SJCRH30 (cell line): Measurements from ENCODE around the gene FLRT1. TPM values are rescaled to one million over a fixed set of nuclear protein-coding genes. Genes with fewer than 3 reads are reported as not detected.
A peak's percentile ranks its signal among the peaks of the same experiment; 100 is the strongest.

ENCODE experiments used
- DNase-seq, 2 experiments: peaks; one replicate each; pipeline ENCODE4 v3.0.0-alpha.2; 2015 to 2020
- H3K27ac ChIP-seq: fragments of 250-450 bp; sonication (Bioruptor Pico); 2 replicates; pipeline ENCODE4 v1.5.1; 2020; ENCODE audit warnings: mild to moderate bottlenecking, moderate library complexity
- H3K27me3 ChIP-seq: fragments of 250-450 bp; sonication (Bioruptor Pico); 2 replicates; pipeline ENCODE4 v1.5.1; 2020; ENCODE audit warnings: mild to moderate bottlenecking, moderate library complexity
- H3K36me3 ChIP-seq: fragments of 250-450 bp; sonication (Bioruptor Pico); 2 replicates; pipeline ENCODE4 v1.5.1; 2020; ENCODE audit warnings: mild to moderate bottlenecking, moderate library complexity
- H3K4me1 ChIP-seq: fragments of 250-450 bp; sonication (Bioruptor Pico); 2 replicates; pipeline ENCODE4 v1.5.1; 2020; ENCODE audit warnings: mild to moderate bottlenecking, moderate library complexity
- H3K4me3 ChIP-seq: fragments of 250-450 bp; sonication (Bioruptor Pico); 2 replicates; pipeline ENCODE4 v1.5.1; 2020; ENCODE audit warnings: mild to moderate bottlenecking, moderate library complexity
- H3K9me3 ChIP-seq: fragments of 250-450 bp; sonication (Bioruptor Pico); replicated peaks from 2 replicates; pipeline ENCODE4 v1.5.1; 2020; ENCODE audit warnings: mild to moderate bottlenecking, moderate library complexity
- total RNA-seq: library from RNA; depleted of rRNA; stranded (reverse); fragments of >200 nt; shearing (Covaris generic); gene quantifications from 2 replicates; pipeline ENCODE4 v1.2.3, GENCODE V29; 2014

The FLRT1 gene
- total RNA-seq, 1 experiment from 2014 or later: 1.4 TPM

GRCh38 chr11:64027651-64028397, 7.9 kb upstream of the FLRT1 start:
- H3K4me1 ChIP-seq: peaks cover 36% of the 10 kb centered on the region
- no peaks in the 10 kb centered on the region for H3K9me3 ChIP-seq
- H3K27ac ChIP-seq: no peak overlapping the region
- H3K4me3 ChIP-seq: 0 out of 2 replicates have a peak overlapping the region, but pooled peaks have one; percentile 7
- no peaks in the 10 kb centered on the region for H3K36me3 ChIP-seq
- DNase-seq: no peak
- H3K27me3 ChIP-seq: no peaks in the 10 kb centered on the region

GRCh38 chr11:64028398-64029115, 7.2 kb upstream of the FLRT1 start:
- Histone ChIP-seq H3K4me3 (0 out of 2 replicates have a peak overlapping the region, but pooled peaks have one; percentile 7), H3K27ac (no peak overlapping the region), H3K4me1 (peaks cover 39% of the 10 kb centered on the region), H3K36me3 (no peaks in the 10 kb centered on the region), H3K9me3 (no peaks in the 10 kb centered on the region), H3K27me3 (no peaks in the 10 kb centered on the region)
- peak; percentile 66 to 73 for DNase-seq

GRCh38 chr11:64029773-64030172, 6.0 kb upstream of the FLRT1 start:
- Histone ChIP-seq H3K27me3 (no peaks in the 10 kb centered on the region), H3K9me3 (no peaks in the 10 kb centered on the region), H3K4me3 (no peak overlapping the region), H3K27ac (no peak overlapping the region), H3K36me3 (no peaks in the 10 kb centered on the region), H3K4me1 (peaks cover 39% of the 10 kb centered on the region)
- DNase-seq: peak; percentile 40 to 42

- Histone ChIP-seq H3K27me3 (peaks cover 3% of the 10 kb centered on the region; the same call in 1 of the 2 replicates), H3K4me3 (no peak overlapping the region), H3K36me3 (no peaks in the 10 kb centered on the region), H3K9me3 (no peaks in the 10 kb centered on the region), H3K4me1 (peaks cover 39% of the 10 kb centered on the region), H3K27ac (no peak overlapping the region)
- no peak for DNase-seq
Measured at GRCh38 chr11:64031001-64031400, 4.7 kb upstream of the FLRT1 start.

GRCh38 chr11:64032050-64032449, 3.7 kb upstream of the FLRT1 start:
- H3K4me3 ChIP-seq: no peak overlapping the region
- DNase-seq: no peak
- no peaks in the 10 kb centered on the region for H3K36me3 ChIP-seq
- peaks cover 3% of the 10 kb centered on the region; the same call in 1 of the 2 replicates for H3K27me3 ChIP-seq
- H3K9me3 ChIP-seq: no peaks in the 10 kb centered on the region
- H3K27ac ChIP-seq: no peak overlapping the region
- H3K4me1 ChIP-seq: peaks cover 36% of the 10 kb centered on the region

- Histone ChIP-seq H3K36me3 (no peaks in the 10 kb centered on the region), H3K9me3 (no peaks in the 10 kb centered on the region), H3K27ac (no peak overlapping the region), H3K4me1 (peaks cover 25% of the 10 kb centered on the region), H3K4me3 (no peak overlapping the region), H3K27me3 (peaks cover 3% of the 10 kb centered on the region; the same call in 1 of the 2 replicates)
- DNase-seq: no peak
Measured at GRCh38 chr11:64034411-64034811, 1.3 kb upstream of the FLRT1 start.

DNA sequence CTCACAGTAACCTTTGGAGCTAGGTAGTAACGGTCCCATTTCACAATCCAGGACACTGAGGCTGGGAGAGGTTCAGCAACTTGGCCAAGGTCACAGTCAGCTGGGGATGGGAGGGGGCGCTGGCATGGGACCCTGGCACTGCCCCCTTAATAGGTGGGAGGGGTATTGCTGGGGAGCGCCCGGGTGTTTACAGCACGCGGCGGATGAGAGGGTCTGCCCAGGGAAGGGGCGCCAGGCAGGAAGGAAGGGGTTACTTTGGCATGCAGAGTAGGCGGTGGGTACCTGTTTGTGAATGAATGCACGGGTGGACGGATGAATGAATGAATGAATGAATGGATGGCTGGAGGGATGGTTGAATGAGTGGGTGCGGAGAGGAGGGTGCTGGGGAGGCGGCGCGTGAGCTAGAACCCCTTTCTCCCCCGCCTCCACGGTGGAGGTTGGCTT, 628 bp upstream of the FLRT1 start:
- Histone ChIP-seq H3K4me3 (peak overlapping the region; percentile 46), H3K4me1 (peaks cover 20% of the 10 kb centered on the region), H3K27me3 (peaks cover 3% of the 10 kb centered on the region; the same call in 1 of the 2 replicates), H3K9me3 (no peaks in the 10 kb centered on the region), H3K36me3 (no peaks in the 10 kb centered on the region), H3K27ac (no peak overlapping the region)
- DNase-seq: no peak

GRCh38 chr11:64036087-64037026, 626 bp downstream of the FLRT1 start:
- Histone ChIP-seq H3K4me1 (peaks cover 17% of the 10 kb centered on the region), H3K9me3 (no peaks in the 10 kb centered on the region), H3K36me3 (no peaks in the 10 kb centered on the region), H3K4me3 (peak overlapping the region; percentile 65), H3K27me3 (peaks cover 3% of the 10 kb centered on the region; the same call in 1 of the 2 replicates), H3K27ac (peak overlapping the region; percentile 28; the same call in 1 of the 2 replicates)
- peak; percentile 61 to 70 for DNase-seq

GRCh38 chr11:64037027-64037634, 1.4 kb downstream of the FLRT1 start:
- Histone ChIP-seq H3K36me3 (no peaks in the 10 kb centered on the region), H3K27ac (peak overlapping the region; percentile 28; the same call in 1 of the 2 replicates)

GRCh38 chr11:64038500-64038899, 2.8 kb downstream of the FLRT1 start:
- Histone ChIP-seq H3K4me1 (peaks cover 3% of the 10 kb centered on the region; the same call in 1 of the 2 replicates), H3K4me3 (no peak overlapping the region), H3K27me3 (peaks cover 3% of the 10 kb centered on the region; the same call in 1 of the 2 replicates), H3K9me3 (no peaks in the 10 kb centered on the region), H3K27ac (no peak overlapping the region), H3K36me3 (no peaks in the 10 kb centered on the region)
- no peak for DNase-seq

More at GRCh38 chr11:64037027-64037634, 1.4 kb downstream of the FLRT1 start:
- DNase-seq: peak in 1 of 2 experiments; percentile 50
- peaks cover 12% of the 10 kb centered on the region for H3K4me1 ChIP-seq
- H3K27me3 ChIP-seq: peaks cover 3% of the 10 kb centered on the region; the same call in 1 of the 2 replicates
- H3K4me3 ChIP-seq: peak overlapping the region; percentile 65
- H3K9me3 ChIP-seq: no peaks in the 10 kb centered on the region

DNA sequence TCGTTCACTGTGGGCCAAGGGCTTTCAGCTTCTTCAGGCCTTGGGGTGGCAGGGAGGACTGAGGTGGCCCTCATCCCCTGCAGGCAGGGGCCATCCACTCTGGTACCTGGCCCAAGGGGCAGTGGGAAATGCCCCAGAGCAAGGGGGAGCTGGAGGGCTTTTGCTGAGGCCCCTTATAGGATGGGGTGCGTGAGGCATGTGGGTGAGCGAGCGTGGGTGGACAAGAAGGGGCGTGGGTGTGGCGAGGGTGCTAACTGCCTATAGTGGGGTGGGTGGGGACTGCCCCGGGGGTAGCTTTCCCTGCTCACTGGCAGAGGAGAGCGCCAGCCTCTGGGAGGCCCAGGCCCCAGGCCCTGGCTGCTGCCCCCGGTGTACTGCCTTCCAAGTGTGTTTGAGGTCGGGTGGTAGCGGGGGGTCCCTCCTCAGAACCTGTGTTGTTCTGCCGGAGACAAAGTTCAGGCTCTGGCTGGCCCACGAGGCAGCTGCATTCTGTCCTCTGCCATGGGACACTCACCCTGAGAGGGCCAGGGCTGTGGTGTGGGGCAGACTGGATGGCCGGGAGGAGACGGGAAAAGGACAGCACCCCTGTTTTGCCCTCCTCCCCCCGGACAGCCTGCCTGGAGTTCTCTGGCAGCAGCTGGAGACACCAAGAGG, 3.4 kb downstream of the FLRT1 start:
- Histone ChIP-seq H3K4me3 (no peak overlapping the region), H3K9me3 (no peaks in the 10 kb centered on the region), H3K4me1 (peaks cover 3% of the 10 kb centered on the region; the same call in 1 of the 2 replicates), H3K27me3 (peaks cover 3% of the 10 kb centered on the region; the same call in 1 of the 2 replicates), H3K27ac (no peak overlapping the region), H3K36me3 (no peaks in the 10 kb centered on the region)
- DNase-seq: no peak

DNA sequence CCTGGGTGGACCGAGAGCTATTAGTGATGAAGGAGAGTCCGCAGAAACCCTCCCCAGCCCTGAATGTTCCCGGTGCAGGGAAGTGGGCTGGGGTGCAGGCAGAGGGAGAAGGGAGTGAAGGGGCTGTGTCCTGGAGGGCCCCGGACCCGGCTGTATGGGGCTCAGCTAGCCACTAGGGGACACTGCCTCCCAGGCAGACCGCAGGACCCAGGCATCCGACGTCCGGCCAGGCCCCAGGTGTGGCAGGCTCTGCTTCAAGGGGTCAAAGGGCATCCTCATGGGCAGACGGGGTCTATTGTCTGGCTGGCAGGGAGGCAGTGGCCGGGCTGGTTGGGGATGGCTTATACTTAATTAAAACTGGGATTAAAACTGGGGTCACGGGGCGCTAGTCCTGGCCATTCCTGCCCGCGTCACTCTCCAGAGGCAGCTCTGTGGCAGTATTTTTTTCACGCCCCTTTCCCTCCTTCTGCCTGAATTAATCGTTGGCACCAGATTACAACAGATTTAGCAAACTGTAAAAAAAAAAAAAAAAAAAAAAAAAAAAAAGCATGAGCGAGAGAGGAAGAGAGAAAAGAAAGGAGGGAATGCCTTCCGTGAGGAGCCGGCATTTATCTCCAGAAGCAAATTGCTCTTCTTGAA, 5.1 kb downstream of the FLRT1 start:
- H3K4me1 ChIP-seq: peaks cover 3% of the 10 kb centered on the region; the same call in 1 of the 2 replicates

GRCh38 chr11:64041846-64042245, 6.1 kb downstream of the FLRT1 start:
- no peaks in the 10 kb centered on the region for H3K9me3 ChIP-seq
- DNase-seq: no peak
- peaks cover 3% of the 10 kb centered on the region; the same call in 1 of the 2 replicates for H3K4me1 ChIP-seq
- no peaks in the 10 kb centered on the region for H3K27me3 ChIP-seq
- H3K36me3 ChIP-seq: no peaks in the 10 kb centered on the region
- H3K4me3 ChIP-seq: no peak overlapping the region
- H3K27ac ChIP-seq: no peak overlapping the region

More for the DNA sequence above, 5.1 kb downstream of the FLRT1 start:
- Histone ChIP-seq H3K4me3 (no peak overlapping the region), H3K27ac (no peak overlapping the region), H3K36me3 (no peaks in the 10 kb centered on the region), H3K9me3 (no peaks in the 10 kb centered on the region), H3K27me3 (no peaks in the 10 kb centered on the region)
- DNase-seq: peak in 1 of 2 experiments; percentile 43
